Neural progenitor cell (in vitro differentiated cells): ENCODE results near the gene NUDT8. TPM values are rescaled to one million over a fixed set of nuclear protein-coding genes. Genes with fewer than 3 reads are reported as not detected.

ENCODE experiments used
- DNase-seq: peaks from one replicate; pipeline ENCODE4 v3.0.0-alpha.2; 2016; ENCODE audit warnings: low spot score
- H2AFZ ChIP-seq: fragments of 200-600 bp; sonication (generic); replicated peaks from 2 replicates; pipeline ENCODE4 v1.6.1; 2016; ENCODE audit warnings: antibody characterized with exemption
- H3F3A ChIP-seq: fragments of 200-600 bp; sonication (generic); 2 replicates; pipeline ENCODE4 v1.6.1; 2016; ENCODE audit warnings: antibody characterized with exemption, low read depth
- H3K27ac ChIP-seq: fragments of 200-600 bp; sonication (generic); 2 replicates; pipeline ENCODE4 v1.5.1; 2016; ENCODE audit warnings: mild to moderate bottlenecking
- H3K27me3 ChIP-seq: fragments of 200-600 bp; sonication (generic); 2 replicates; pipeline ENCODE4 v1.6.1; 2016; ENCODE audit warnings: mild to moderate bottlenecking, moderate library complexity
- H3K36me3 ChIP-seq: fragments of 200-600 bp; sonication (generic); 2 replicates; pipeline ENCODE4 v1.5.1; 2016
- H3K4me1 ChIP-seq: fragments of 200-600 bp; sonication (generic); 2 replicates; pipeline ENCODE4 v1.6.1; 2016; ENCODE audit warnings: mixed run types
- H3K4me2 ChIP-seq: fragments of 200-600 bp; sonication (generic); 2 replicates; pipeline ENCODE4 v1.6.1; 2016
- H3K4me3 ChIP-seq: fragments of 200-600 bp; sonication (generic); 2 replicates; pipeline ENCODE4 v1.5.1; 2016
- H3K79me2 ChIP-seq: fragments of 200-600 bp; sonication (generic); 2 replicates; pipeline ENCODE4 v1.6.1; 2016; ENCODE audit warnings: low read depth
- H3K9ac ChIP-seq: fragments of 200-600 bp; sonication (generic); 2 replicates; pipeline ENCODE4 v1.6.1; 2016
- H3K9me3 ChIP-seq: fragments of 200-600 bp; sonication (generic); 2 replicates; pipeline ENCODE4 v1.5.1; 2016; ENCODE audit warnings: low read depth
- H4K20me1 ChIP-seq: fragments of 200-600 bp; sonication (generic); 2 replicates; pipeline ENCODE4 v1.6.1; 2016; ENCODE audit warnings: low read depth
- H3K27ac Mint-ChIP-seq: 3 replicates; pipeline ENCODE4 v1.8.0; 2021; ENCODE audit warnings: mixed read lengths
- H3K27me3 Mint-ChIP-seq: 2 replicates; pipeline ENCODE4 v1.8.0; 2022; ENCODE audit warnings: low read depth, mild to moderate bottlenecking, inconsistent platforms, moderate library complexity, mixed read lengths; ENCODE audit not compliant: insufficient read depth
- H3K36me3 Mint-ChIP-seq: 3 replicates; pipeline ENCODE4 v1.8.0; 2021; ENCODE audit warnings: mixed read lengths
- H3K4me1 Mint-ChIP-seq: 3 replicates; pipeline ENCODE4 v1.8.0; 2021; ENCODE audit warnings: mixed read lengths
- H3K4me3 Mint-ChIP-seq: 3 replicates; pipeline ENCODE4 v1.8.0; 2021; ENCODE audit warnings: mild to moderate bottlenecking, moderate library complexity, mixed read lengths
- H3K9me3 Mint-ChIP-seq: 3 replicates; pipeline ENCODE4 v1.8.0; 2020; ENCODE audit warnings: mixed read lengths
- EZH2 ChIP-seq: fragments of 200-600 bp; sonication (generic); IDR thresholded peaks from 2 replicates; pipeline ENCODE4 v1.6.1; 2017; ENCODE audit warnings: antibody characterized with exemption, mild to moderate bottlenecking, moderate library complexity
- EZH2phosphoT487 ChIP-seq: fragments of 200-600 bp; sonication (generic); IDR thresholded peaks from 2 replicates; pipeline ENCODE4 v1.6.1; 2017; ENCODE audit warnings: antibody characterized with exemption
- total RNA-seq: library from RNA; depleted of rRNA; stranded (reverse); fragments of >200 nt; gene quantifications from 2 replicates; pipeline ENCODE4 v1.2.3, GENCODE V29; 2015; ENCODE audit warnings: low replicate concordance
- TF ChIP-seq, protein P1 (sequence below): fragments of 200-600 bp; sonication (generic); IDR thresholded peaks from 2 replicates; pipeline ENCODE4 v1.5.1; 2017; ENCODE audit warnings: antibody characterized with exemption, mild to moderate bottlenecking

NUDT8 gene
- total RNA-seq, 1 donor from 2014 or later: 1.6 TPM

DNA sequence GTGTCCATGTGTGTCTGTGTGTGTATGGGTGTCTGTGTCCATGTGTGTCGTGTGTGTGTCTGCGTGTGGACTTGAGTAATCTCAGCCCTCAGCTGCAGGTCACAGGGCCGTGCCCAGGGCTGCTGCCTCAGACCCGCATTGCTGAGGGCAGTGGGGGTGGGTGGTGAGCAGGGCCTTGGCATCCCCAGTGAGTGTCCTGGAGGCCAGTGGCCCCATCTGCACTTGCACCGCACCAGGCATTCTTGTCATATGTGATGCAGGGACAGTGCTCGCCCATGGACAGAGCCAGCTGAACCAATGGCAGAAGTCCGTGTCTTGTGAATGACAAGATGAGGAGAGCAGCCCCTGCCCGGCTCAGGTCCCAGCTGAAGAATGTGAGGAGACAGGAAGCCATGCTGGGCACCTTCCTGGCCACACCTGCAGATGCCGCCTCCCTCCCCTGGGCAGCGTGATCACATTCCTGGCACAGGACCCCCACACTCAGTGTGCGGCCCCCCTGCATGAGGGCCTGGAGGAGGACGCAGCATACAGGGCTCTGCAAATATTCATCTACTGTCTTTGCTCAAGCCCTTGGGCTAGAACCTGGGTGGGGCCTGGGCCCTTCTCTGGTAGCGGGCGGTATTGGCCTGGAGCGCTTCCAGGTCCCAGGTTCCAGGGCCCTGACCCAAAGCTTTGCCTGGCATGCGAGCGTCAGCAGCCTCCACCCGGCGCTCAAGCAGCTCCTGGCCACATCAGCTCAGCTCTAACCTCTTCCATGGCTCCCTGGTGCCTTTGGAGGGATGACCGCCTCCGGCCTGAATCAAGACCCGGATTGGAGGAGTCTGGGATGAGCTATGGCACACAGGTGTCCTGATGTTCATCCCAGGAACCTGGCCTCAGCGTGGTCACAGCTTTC lies 40.8 kb upstream of the NUDT8 start:
- Histone ChIP-seq H2AFZ (no peak overlapping the region), H3K27me3 (no peaks in the 10 kb centered on the region), H3K9ac (no peak overlapping the region), H3K9me3 (no peaks in the 10 kb centered on the region), H3K4me3 (no peak overlapping the region), H4K20me1 (no peaks in the 10 kb centered on the region), H3K79me2 (no peaks in the 10 kb centered on the region), H3K4me2 (no peak overlapping the region), H3K4me1 (no peaks in the 10 kb centered on the region), H3F3A (no peaks in the 10 kb centered on the region), H3K27ac (no peak overlapping the region), H3K36me3 (no peaks in the 10 kb centered on the region)
- Mint-ChIP-seq H3K27ac (no peak overlapping the region), H3K9me3 (peaks cover under 1% of the 10 kb centered on the region), H3K36me3 (no peaks in the 10 kb centered on the region), H3K27me3 (peaks cover 5% of the 10 kb centered on the region), H3K4me3 (no peak overlapping the region), H3K4me1 (no peaks in the 10 kb centered on the region)
- no peak for TF ChIP-seq EZH2
- TF ChIP-seq EZH2phosphoT487: no peak
- TF ChIP-seq, protein P1, sequence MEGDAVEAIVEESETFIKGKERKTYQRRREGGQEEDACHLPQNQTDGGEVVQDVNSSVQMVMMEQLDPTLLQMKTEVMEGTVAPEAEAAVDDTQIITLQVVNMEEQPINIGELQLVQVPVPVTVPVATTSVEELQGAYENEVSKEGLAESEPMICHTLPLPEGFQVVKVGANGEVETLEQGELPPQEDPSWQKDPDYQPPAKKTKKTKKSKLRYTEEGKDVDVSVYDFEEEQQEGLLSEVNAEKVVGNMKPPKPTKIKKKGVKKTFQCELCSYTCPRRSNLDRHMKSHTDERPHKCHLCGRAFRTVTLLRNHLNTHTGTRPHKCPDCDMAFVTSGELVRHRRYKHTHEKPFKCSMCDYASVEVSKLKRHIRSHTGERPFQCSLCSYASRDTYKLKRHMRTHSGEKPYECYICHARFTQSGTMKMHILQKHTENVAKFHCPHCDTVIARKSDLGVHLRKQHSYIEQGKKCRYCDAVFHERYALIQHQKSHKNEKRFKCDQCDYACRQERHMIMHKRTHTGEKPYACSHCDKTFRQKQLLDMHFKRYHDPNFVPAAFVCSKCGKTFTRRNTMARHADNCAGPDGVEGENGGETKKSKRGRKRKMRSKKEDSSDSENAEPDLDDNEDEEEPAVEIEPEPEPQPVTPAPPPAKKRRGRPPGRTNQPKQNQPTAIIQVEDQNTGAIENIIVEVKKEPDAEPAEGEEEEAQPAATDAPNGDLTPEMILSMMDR: no peak
- no peak for DNase-seq

DNA sequence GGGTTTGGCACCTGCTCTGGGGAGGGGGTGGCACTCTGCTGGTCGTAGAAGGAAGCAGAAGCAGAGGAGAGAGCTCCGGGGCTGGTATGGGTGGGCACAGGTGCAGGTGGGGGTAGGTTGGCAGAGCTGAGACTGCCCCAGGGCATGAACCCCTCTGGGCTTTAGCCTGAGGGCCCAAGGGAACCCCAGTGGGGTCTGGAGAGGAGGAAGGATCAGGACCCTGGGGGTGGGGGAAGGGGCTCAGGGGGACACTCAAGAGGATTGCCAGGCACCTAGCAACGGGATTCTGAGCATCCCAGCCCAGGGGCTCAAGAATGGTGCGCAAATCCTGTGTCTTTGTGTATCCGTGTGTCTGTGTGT lies 38.4 kb upstream of the NUDT8 start:
- H3K4me1 Mint-ChIP-seq: no peaks in the 10 kb centered on the region
- Histone ChIP-seq H3F3A (no peaks in the 10 kb centered on the region), H2AFZ (no peak overlapping the region), H3K9me3 (no peaks in the 10 kb centered on the region), H3K9ac (no peak overlapping the region), H4K20me1 (no peaks in the 10 kb centered on the region), H3K36me3 (no peaks in the 10 kb centered on the region), H3K4me1 (no peaks in the 10 kb centered on the region), H3K79me2 (no peaks in the 10 kb centered on the region), H3K27ac (no peak overlapping the region), H3K27me3 (no peaks in the 10 kb centered on the region), H3K4me3 (no peak overlapping the region), H3K4me2 (no peak overlapping the region)
- no peak for DNase-seq
- no peak overlapping the region for H3K27ac Mint-ChIP-seq
- no peaks in the 10 kb centered on the region for H3K9me3 Mint-ChIP-seq
- H3K4me3 Mint-ChIP-seq: no peak overlapping the region
- no peak for TF ChIP-seq EZH2
- TF ChIP-seq EZH2phosphoT487: no peak
- TF ChIP-seq, protein P1: no peak
- no peaks in the 10 kb centered on the region for H3K36me3 Mint-ChIP-seq
- H3K27me3 Mint-ChIP-seq: peaks cover 3% of the 10 kb centered on the region

DNA sequence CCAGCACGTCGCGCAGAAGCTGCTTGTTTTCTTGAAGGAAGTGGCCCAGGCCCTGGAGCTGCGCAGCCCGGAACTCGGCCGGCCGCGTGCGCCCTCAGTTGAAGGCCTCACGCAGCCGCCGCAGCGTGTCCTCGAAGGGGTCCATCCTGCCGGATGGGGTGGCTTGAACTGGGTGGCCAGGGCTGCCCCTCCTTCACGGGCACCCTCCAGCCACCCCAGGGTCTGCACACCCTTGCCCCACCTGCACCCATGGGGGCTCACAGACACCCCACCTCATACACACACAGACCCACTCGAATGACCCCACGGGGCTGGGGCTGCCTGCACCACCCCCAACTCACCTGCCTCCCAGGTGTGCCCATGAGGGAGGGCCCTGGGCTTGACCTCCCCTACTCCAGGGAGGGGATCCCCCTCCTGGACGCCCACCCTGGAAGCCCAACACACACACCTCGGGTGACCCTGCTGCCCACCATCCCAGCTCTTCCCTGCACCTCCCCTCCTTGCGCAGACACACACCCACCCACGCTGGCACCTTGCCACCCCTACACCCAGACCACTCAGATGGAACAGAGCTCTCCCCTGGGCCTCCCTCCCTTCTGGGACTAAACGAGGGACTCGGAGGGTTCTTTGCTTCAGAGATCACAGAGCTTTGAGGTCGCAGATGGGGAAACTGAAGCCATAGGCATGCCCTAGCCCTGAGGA lies 37.9 kb upstream of the NUDT8 start:
- Histone ChIP-seq H3K36me3 (no peaks in the 10 kb centered on the region), H2AFZ (no peak overlapping the region), H3K79me2 (no peaks in the 10 kb centered on the region), H3K4me3 (no peak overlapping the region), H3K4me1 (no peaks in the 10 kb centered on the region), H3K4me2 (no peak overlapping the region), H4K20me1 (no peaks in the 10 kb centered on the region), H3F3A (no peaks in the 10 kb centered on the region), H3K9ac (no peak overlapping the region), H3K9me3 (no peaks in the 10 kb centered on the region), H3K27ac (no peak overlapping the region), H3K27me3 (no peaks in the 10 kb centered on the region)
- Mint-ChIP-seq H3K9me3 (no peaks in the 10 kb centered on the region), H3K36me3 (no peaks in the 10 kb centered on the region), H3K27me3 (peaks cover 3% of the 10 kb centered on the region), H3K4me3 (no peak overlapping the region), H3K27ac (no peak overlapping the region), H3K4me1 (no peaks in the 10 kb centered on the region)
- TF ChIP-seq, protein P1: no peak
- no peak for TF ChIP-seq EZH2
- TF ChIP-seq EZH2phosphoT487: no peak
- DNase-seq: no peak
